ENCODE data around the gene TMEM97. TPM values are rescaled to one million over a fixed set of nuclear protein-coding genes. Genes with fewer than 3 reads are reported as not detected.

TMEM97 gene
- total and polyA plus RNA-seq, 9 of the 15 experiments (the other 6 are each of a cell fraction or from before 2014, with no cell fraction given) = 34.6 to 121 (median 76.0) TPM

- TF ChIP-seq ZBTB11 (CRISPR knock-in tag; IDR thresholded peaks at IDR 0.05) (peak in 1 of 3 experiments; percentile 46; a peak in 1 of 6 replicates), SIN3B (IDR thresholded peaks at IDR 0.05; ENCODE audit: low read depth) (no peak), ZBTB9 (CRISPR knock-in tag; IDR thresholded peaks at IDR 0.05) (no peak), MYNN (IDR thresholded peaks at IDR 0.05) (no peak), MYNN (CRISPR knock-in tag; IDR thresholded peaks at IDR 0.05) (no peak), ZNF184 (CRISPR knock-in tag; IDR thresholded peaks at IDR 0.05) (no peak), FOXJ3 (CRISPR knock-in tag; IDR thresholded peaks at IDR 0.05) (no peak), ZNF740 (CRISPR knock-in tag; IDR thresholded peaks at IDR 0.05) (no peak), ZNF740 (tag; IDR thresholded peaks at IDR 0.05) (no peak), JUN (IDR thresholded peaks at IDR 0.05; ENCODE audit: borderline replicate concordance, low read depth, low read length) (no peak), JUN (CRISPR knock-in tag; IDR thresholded peaks at IDR 0.05; ENCODE audit: borderline replicate concordance) (no peak), ZNF77 (CRISPR knock-in tag; IDR thresholded peaks at IDR 0.05) (no peak), ARID1B (IDR thresholded peaks at IDR 0.05) (no peak), DIDO1 (tag; IDR thresholded peaks at IDR 0.05; ENCODE audit: low read depth) (no peak), E2F8 (IDR thresholded peaks at IDR 0.05; ENCODE audit: low read depth, partially characterized antibody) (no peak), ZNF449 (CRISPR knock-in tag; IDR thresholded peaks at IDR 0.05) (no peak), MEF2D (tag; conservative IDR thresholded peaks at IDR 0.05; ENCODE audit: low read depth) (no peak)
These were observed 1.7 kb upstream of the TMEM97 start (continued) for GRCh38 chr17:28317099-28317965.

Data from K562 (cell line).